Large intestine (tissue), 3 donors: ENCODE data around the gene VSTM1. TPM values are rescaled to one million over a fixed set of nuclear protein-coding genes. Genes with fewer than 3 reads are reported as not detected.
"Not testable (repeated sequence)": the region's sequence is repeated elsewhere in the genome, so short reads cannot be mapped to it uniquely, and the experiment has no call there.

ENCODE experiments used
- DNase-seq, 2 donors: peaks; one replicate each; pipeline versions ENCODE4 v3.0.0 to v3.0.0-alpha.2; 2013
- H3K27ac ChIP-seq: one replicate; pipeline ENCODE4 v1.5.1; 2013; ENCODE audit warnings: low read length
- H3K27me3 ChIP-seq: 2 replicates; pipeline ENCODE4 v1.6.1; 2013; ENCODE audit warnings: low read length; ENCODE audit not compliant: control insufficient read depth, insufficient read depth
- H3K36me3 ChIP-seq: 2 replicates; pipeline ENCODE4 v1.6.1; 2013; ENCODE audit warnings: low read length; ENCODE audit not compliant: control insufficient read depth, insufficient read depth
- H3K4me1 ChIP-seq: one replicate; pipeline ENCODE4 v1.6.1; 2013; ENCODE audit warnings: low read length; ENCODE audit not compliant: control insufficient read depth, insufficient read depth
- H3K4me3 ChIP-seq: one replicate; pipeline ENCODE4 v1.5.1; 2013; ENCODE audit warnings: low read length
- H3K9me3 ChIP-seq: one replicate; pipeline ENCODE4 v1.6.1; 2013; ENCODE audit warnings: mild to moderate bottlenecking, low read depth, low read length, moderate library complexity; ENCODE audit not compliant: control insufficient read depth
- whole genome bisulfite sequencing: methylation state at CpG from one replicate; pipeline ENCODE4 v1.1.5; 2013; ENCODE audit warnings: low lambda C conversion rate; ENCODE audit not compliant: insufficient coverage; 5-methylcytosine and 5-hydroxymethylcytosine counted together
- polyA plus RNA-seq: library from polyadenylated mRNA; unstranded; fragments of 120-200 nt; gene quantifications from one replicate; pipeline ENCODE4 v1.2.1, GENCODE V29; 2013

VSTM1 gene
- polyA plus RNA-seq, 1 donor, result not detected

GRCh38 chr19:54099903-54100255 is 36.2 kb upstream of the VSTM1 start:
- H3K27me3 ChIP-seq, result peaks cover 25% of the 10 kb centered on the region
- not testable (repeated sequence) for DNase-seq, H3K4me1 ChIP-seq, H3K4me3 ChIP-seq, H3K9me3 ChIP-seq, H3K36me3 ChIP-seq, H3K27ac ChIP-seq
- no CpG with 5 or more reads among the region's 9 CpGs for WGBS

- no peak overlapping the region for H3K27ac ChIP-seq
- 100% methylated on average over 2 of the region's 12 CpGs for WGBS
Observed at GRCh38 chr19:54099190-54099902, 35.6 kb upstream of the VSTM1 start.

GRCh38 chr19:54096617-54097106 is 33.0 kb upstream of the VSTM1 start:
- 33% methylated on average over 2 of the region's 14 CpGs for WGBS
- H3K36me3 ChIP-seq, result no peaks in the 10 kb centered on the region
- H3K9me3 ChIP-seq, result no peaks in the 10 kb centered on the region
- no peaks in the 10 kb centered on the region for H3K4me1 ChIP-seq
- peak overlapping the region; percentile 10 for H3K4me3 ChIP-seq
- peak in 1 of 2 donors; percentile 43 for DNase-seq
- H3K27me3 ChIP-seq, result peaks cover 30% of the 10 kb centered on the region
- H3K27ac ChIP-seq, result no peak overlapping the region

More at GRCh38 chr19:54099190-54099902, 35.6 kb upstream of the VSTM1 start:
- Histone ChIP-seq H3K9me3 (no peaks in the 10 kb centered on the region), H3K27me3 (peaks cover 30% of the 10 kb centered on the region), H3K36me3 (no peaks in the 10 kb centered on the region), H3K4me1 (no peaks in the 10 kb centered on the region), H3K4me3 (no peak overlapping the region)
- no peak for DNase-seq

- peak; percentile 35 to 55 for DNase-seq
- not testable (repeated sequence) for H3K4me3 ChIP-seq, H3K27ac ChIP-seq, H3K36me3 ChIP-seq, H3K9me3 ChIP-seq, H3K4me1 ChIP-seq
- 0% methylated on average over 1 of the region's 46 CpGs for WGBS
- peaks cover 30% of the 10 kb centered on the region for H3K27me3 ChIP-seq
Observed at GRCh38 chr19:54095859-54096616, 32.3 kb upstream of the VSTM1 start.

GRCh38 chr19:54095136-54095858 is 31.6 kb upstream of the VSTM1 start:
- no peak for DNase-seq
- H3K4me1 ChIP-seq, result no peaks in the 10 kb centered on the region
- no peak overlapping the region for H3K27ac ChIP-seq
- H3K36me3 ChIP-seq, result no peaks in the 10 kb centered on the region
- H3K27me3 ChIP-seq, result peaks cover 30% of the 10 kb centered on the region
- WGBS, result no CpG with 5 or more reads among the region's 22 CpGs
- H3K4me3 ChIP-seq, result no peak overlapping the region
- no peaks in the 10 kb centered on the region for H3K9me3 ChIP-seq

GRCh38 chr19:54094426-54095000 is 30.8 kb upstream of the VSTM1 start:
- Histone ChIP-seq H3K36me3 (no peaks in the 10 kb centered on the region), H3K4me3 (no peak overlapping the region), H3K9me3 (no peaks in the 10 kb centered on the region), H3K27me3 (peaks cover 30% of the 10 kb centered on the region), H3K27ac (no peak overlapping the region), H3K4me1 (no peaks in the 10 kb centered on the region)
- no peak for DNase-seq
- no CpG with 5 or more reads among the region's 17 CpGs for WGBS

GRCh38 chr19:54084410-54084809 is 20.7 kb upstream of the VSTM1 start:
- no peaks in the 10 kb centered on the region for H3K9me3 ChIP-seq
- H3K36me3 ChIP-seq, result no peaks in the 10 kb centered on the region
- no peak overlapping the region for H3K4me3 ChIP-seq
- no CpG with 5 or more reads among the region's 3 CpGs for WGBS
- no peaks in the 10 kb centered on the region for H3K4me1 ChIP-seq
- no peak overlapping the region for H3K27ac ChIP-seq
- DNase-seq, result no peak
- H3K27me3 ChIP-seq, result no peaks in the 10 kb centered on the region

GRCh38 chr19:54081032-54081431 is 17.3 kb upstream of the VSTM1 start, which contains the start of gene TARM1:
Gene TARM1, minus strand, starts transcription at chr19:54081365. Its CDS starts 25 bp downstream, at chr19:54081340.
- Histone ChIP-seq H3K4me1 (no peaks in the 10 kb centered on the region), H3K36me3 (no peaks in the 10 kb centered on the region), H3K27ac (no peak within 1 kb of the TSS), H3K4me3 (no peak within 1 kb of the TSS), H3K27me3 (no peaks in the 10 kb centered on the region), H3K9me3 (no peaks in the 10 kb centered on the region)
- no peak for DNase-seq
- no CpG with 5 or more reads among the region's 7 CpGs for WGBS

- no peak for DNase-seq
- Histone ChIP-seq H3K9me3 (no peaks in the 10 kb centered on the region), H3K27me3 (no peaks in the 10 kb centered on the region), H3K4me1 (no peaks in the 10 kb centered on the region), H3K4me3 (no peak overlapping the region), H3K36me3 (no peaks in the 10 kb centered on the region), H3K27ac (no peak overlapping the region)
- WGBS, result 67% methylated on average over 3 of the region's 5 CpGs
Observed at GRCh38 chr19:54077334-54077733, 13.6 kb upstream of the VSTM1 start.

GRCh38 chr19:54074851-54075250 is 11.2 kb upstream of the VSTM1 start:
- H3K9me3 ChIP-seq, result no peaks in the 10 kb centered on the region
- DNase-seq, result no peak
- WGBS, result no CpG with 5 or more reads among the region's 9 CpGs
- no peaks in the 10 kb centered on the region for H3K4me1 ChIP-seq
- no peak overlapping the region for H3K27ac ChIP-seq
- no peak overlapping the region for H3K4me3 ChIP-seq
- H3K36me3 ChIP-seq, result no peaks in the 10 kb centered on the region
- H3K27me3 ChIP-seq, result no peaks in the 10 kb centered on the region
